Activated CD4-positive, alpha-beta memory T cell treated with anti-CD3 and anti-CD28 coated beads, Interleukin-2, amount 10 ng/mL, durations not matched to agents 7 days and 5 days (primary cell): Measurements from ENCODE around the gene HMGN3. TPM values are rescaled to one million over a fixed set of nuclear protein-coding genes. Genes with fewer than 3 reads are reported as not detected.
"Not testable (repeated sequence)": the region's sequence is repeated elsewhere in the genome, so short reads cannot be mapped to it uniquely, and the experiment has no call there.

ENCODE experiments used
- CTCF ChIA-PET: fragments of 350-600 bp; sonication (Branson Sonifier 250); formaldehyde crosslinking; loops from one replicate; lab custom pipeline; 2021; ENCODE audit warnings: antibody characterized with exemption, inconsistent platforms; lab: Charles Lee
- POLR2A ChIA-PET: fragments of 350-600 bp; sonication (Branson Sonifier 250); formaldehyde crosslinking; loops from one replicate; lab custom pipeline; 2021; ENCODE audit warnings: antibody characterized with exemption; lab: Charles Lee
- DNase-seq: peaks from one replicate; pipeline ENCODE4 v3.0.0-alpha.2; 2020
- H3K27ac Mint-ChIP-seq: one replicate; pipeline ENCODE4 v1.8.0; 2021; ENCODE audit warnings: mild to moderate bottlenecking, mixed read lengths
- H3K27me3 Mint-ChIP-seq: one replicate; pipeline ENCODE4 v1.8.0; 2021; ENCODE audit warnings: mixed read lengths
- H3K36me3 Mint-ChIP-seq: one replicate; pipeline ENCODE4 v1.8.0; 2021; ENCODE audit warnings: low read depth, mixed read lengths
- H3K4me1 Mint-ChIP-seq: one replicate; pipeline ENCODE4 v1.8.0; 2021; ENCODE audit warnings: mixed read lengths
- H3K4me3 Mint-ChIP-seq: one replicate; pipeline ENCODE4 v1.8.0; 2021; ENCODE audit warnings: mild to moderate bottlenecking, mixed read lengths
- H3K9me3 Mint-ChIP-seq: one replicate; pipeline ENCODE4 v1.8.0; 2021; ENCODE audit warnings: mixed read lengths
- total RNA-seq, 2 experiments: library from RNA; stranded (reverse); gene quantifications; one replicate each; pipeline ENCODE4 v1.2.3, GENCODE V29; 2021

Gene HMGN3
- 10 to 100 TPM; 39.7 to 44.4 TPM for total RNA-seq

GRCh38 chr6:79234150-79235022, at the start of gene HMGN3:
HMGN3 (minus strand) TSS chr6:79234682.
- Mint-ChIP-seq H3K4me1 (peaks cover 23% of the 10 kb centered on the region), H3K27ac (peak within 1 kb of the TSS; percentile 87), H3K27me3 (no peaks in the 10 kb centered on the region), H3K4me3 (peak within 1 kb of the TSS; percentile 86), H3K36me3 (no peaks in the 10 kb centered on the region), H3K9me3 (no peaks in the 10 kb centered on the region)
- ChIA-PET POLR2A (interaction anchor here (1.0 kb wide), 1 partner anchor 156 kb away, joined by 7 read pairs; the partner anchor contains the start of gene PHIP), CTCF (no interaction called here)
- peak; percentile 94 for DNase-seq

- POLR2A ChIA-PET = no interaction called here
- no peak for DNase-seq
- no peak overlapping the region for H3K27ac Mint-ChIP-seq
These were observed 46.3 kb upstream of the HMGN3 start for GRCh38 chr6:79280756-79281155.

GRCh38 chr6:79277109-79277508, 42.6 kb upstream of the HMGN3 start:
- no peak for DNase-seq
- no peaks in the 10 kb centered on the region for H3K36me3 Mint-ChIP-seq
- H3K27ac Mint-ChIP-seq = no peak overlapping the region
- no peak overlapping the region for H3K4me3 Mint-ChIP-seq
- POLR2A ChIA-PET = no interaction called here
- peaks cover 8% of the 10 kb centered on the region for H3K9me3 Mint-ChIP-seq
- H3K27me3 Mint-ChIP-seq = peaks cover 4% of the 10 kb centered on the region
- H3K4me1 Mint-ChIP-seq = no peaks in the 10 kb centered on the region
- CTCF ChIA-PET = no interaction called here

More at GRCh38 chr6:79280756-79281155, 46.3 kb upstream of the HMGN3 start:
- CTCF ChIA-PET = no interaction called here
- Mint-ChIP-seq H3K9me3 (peaks cover 10% of the 10 kb centered on the region), H3K27me3 (no peaks in the 10 kb centered on the region), H3K4me1 (no peaks in the 10 kb centered on the region), H3K36me3 (no peaks in the 10 kb centered on the region), H3K4me3 (no peak overlapping the region)

- no peaks in the 10 kb centered on the region for H3K9me3 Mint-ChIP-seq
- CTCF ChIA-PET = no interaction called here
- peaks cover 17% of the 10 kb centered on the region for H3K27me3 Mint-ChIP-seq
- no peaks in the 10 kb centered on the region for H3K4me1 Mint-ChIP-seq
- H3K4me3 Mint-ChIP-seq = no peak overlapping the region
- POLR2A ChIA-PET = no interaction called here
- DNase-seq = no peak
- H3K36me3 Mint-ChIP-seq = no peaks in the 10 kb centered on the region
- no peak overlapping the region for H3K27ac Mint-ChIP-seq
These were observed 35.4 kb upstream of the HMGN3 start for GRCh38 chr6:79269877-79270276.

GRCh38 chr6:79267128-79267527, 32.6 kb upstream of the HMGN3 start:
- H3K4me3 Mint-ChIP-seq = no peak overlapping the region
- POLR2A ChIA-PET = no interaction called here
- H3K4me1 Mint-ChIP-seq = no peaks in the 10 kb centered on the region
- no peaks in the 10 kb centered on the region for H3K36me3 Mint-ChIP-seq
- H3K9me3 Mint-ChIP-seq = no peaks in the 10 kb centered on the region
- DNase-seq = no peak
- no peak overlapping the region for H3K27ac Mint-ChIP-seq
- H3K27me3 Mint-ChIP-seq = peaks cover 15% of the 10 kb centered on the region
- CTCF ChIA-PET = no interaction called here

- no peak for DNase-seq
- Mint-ChIP-seq H3K9me3 (no peaks in the 10 kb centered on the region), H3K27ac (no peak overlapping the region), H3K27me3 (peaks cover 15% of the 10 kb centered on the region), H3K4me1 (no peaks in the 10 kb centered on the region), H3K4me3 (no peak overlapping the region), H3K36me3 (no peaks in the 10 kb centered on the region)
- CTCF ChIA-PET = no interaction called here
- POLR2A ChIA-PET = no interaction called here
These were observed 31.6 kb upstream of the HMGN3 start for GRCh38 chr6:79266051-79266450.

GRCh38 chr6:79263359-79263758, 28.9 kb upstream of the HMGN3 start:
- DNase-seq = no peak
- ChIA-PET CTCF (no interaction called here), POLR2A (no interaction called here)
- Mint-ChIP-seq H3K4me3 (no peak overlapping the region), H3K27ac (no peak overlapping the region), H3K4me1 (no peaks in the 10 kb centered on the region), H3K36me3 (no peaks in the 10 kb centered on the region), H3K27me3 (peaks cover 9% of the 10 kb centered on the region), H3K9me3 (peaks cover 4% of the 10 kb centered on the region)

- H3K27me3 Mint-ChIP-seq = peaks cover 6% of the 10 kb centered on the region
- no peak overlapping the region for H3K4me3 Mint-ChIP-seq
- no peak for DNase-seq
- POLR2A ChIA-PET = no interaction called here
- no peak overlapping the region for H3K27ac Mint-ChIP-seq
- H3K36me3 Mint-ChIP-seq = no peaks in the 10 kb centered on the region
- H3K9me3 Mint-ChIP-seq = peaks cover 4% of the 10 kb centered on the region
- CTCF ChIA-PET = no interaction called here
- no peaks in the 10 kb centered on the region for H3K4me1 Mint-ChIP-seq
These were observed 27.2 kb upstream of the HMGN3 start for GRCh38 chr6:79261666-79262065.

- POLR2A ChIA-PET = no interaction called here
- no peak overlapping the region for H3K27ac Mint-ChIP-seq
- H3K4me3 Mint-ChIP-seq = no peak overlapping the region
- H3K27me3 Mint-ChIP-seq = peaks cover 4% of the 10 kb centered on the region
- no peak for DNase-seq
- no peaks in the 10 kb centered on the region for H3K36me3 Mint-ChIP-seq
- H3K9me3 Mint-ChIP-seq = peaks cover 4% of the 10 kb centered on the region
- no peaks in the 10 kb centered on the region for H3K4me1 Mint-ChIP-seq
- CTCF ChIA-PET = no interaction called here
These were observed 26.3 kb upstream of the HMGN3 start for GRCh38 chr6:79260772-79261171.

- Mint-ChIP-seq H3K27ac (no peak overlapping the region), H3K4me1 (no peaks in the 10 kb centered on the region), H3K36me3 (no peaks in the 10 kb centered on the region), H3K4me3 (no peak overlapping the region), H3K27me3 (peaks cover 2% of the 10 kb centered on the region), H3K9me3 (peaks cover 4% of the 10 kb centered on the region)
- ChIA-PET CTCF (no interaction called here), POLR2A (no interaction called here)
- no peak for DNase-seq
These were observed 23.1 kb upstream of the HMGN3 start for GRCh38 chr6:79257381-79258205.

GRCh38 chr6:79256770-79257169, 22.3 kb upstream of the HMGN3 start:
- H3K4me3 Mint-ChIP-seq, H3K9me3 Mint-ChIP-seq, DNase-seq, CTCF ChIA-PET, H3K27me3 Mint-ChIP-seq, H3K27ac Mint-ChIP-seq, POLR2A ChIA-PET, H3K36me3 Mint-ChIP-seq, H3K4me1 Mint-ChIP-seq: not testable (repeated sequence)

- DNase-seq, H3K27me3 Mint-ChIP-seq, H3K27ac Mint-ChIP-seq, POLR2A ChIA-PET, H3K36me3 Mint-ChIP-seq, H3K9me3 Mint-ChIP-seq, CTCF ChIA-PET, H3K4me3 Mint-ChIP-seq, H3K4me1 Mint-ChIP-seq: not testable (repeated sequence)
These were observed 20.6 kb upstream of the HMGN3 start for GRCh38 chr6:79255086-79255485.

GRCh38 chr6:79250559-79250958, 16.1 kb upstream of the HMGN3 start:
- no peaks in the 10 kb centered on the region for H3K36me3 Mint-ChIP-seq
- H3K4me1 Mint-ChIP-seq = no peaks in the 10 kb centered on the region
- H3K27ac Mint-ChIP-seq = no peak overlapping the region
- H3K4me3 Mint-ChIP-seq = no peak overlapping the region
- POLR2A ChIA-PET = no interaction called here
- H3K27me3 Mint-ChIP-seq = peaks cover 7% of the 10 kb centered on the region
- no peaks in the 10 kb centered on the region for H3K9me3 Mint-ChIP-seq
- CTCF ChIA-PET = interaction anchor here (1.0 kb wide), 1 partner anchor 11 kb away, joined by 3 read pairs; no protein-coding TSS in a partner anchor
- no peak for DNase-seq
